ENCODE results near the gene FRRS1L. TPM values are rescaled to one million over a fixed set of nuclear protein-coding genes. Genes with fewer than 3 reads are reported as not detected.

FRRS1L gene
- total RNA-seq, 1 donor from 2014 or later, result 11.0 TPM

Other genes with a start within 250 kb of the FRRS1L start
- gene ELP1, start 233.1 kb downstream of the FRRS1L start, total RNA-seq, result 24.2 TPM
- 23.5 TPM for gene ABITRAM, start 232.8 kb downstream of the FRRS1L start, total RNA-seq
- gene CTNNAL1, start 153.8 kb downstream of the FRRS1L start, total RNA-seq, result 19.9 TPM
- gene TMEM245, start 47.3 kb downstream of the FRRS1L start, total RNA-seq, result 67.7 TPM
- 15.9 TPM for gene EPB41L4B, start 153.8 kb upstream of the FRRS1L start, total RNA-seq

Measured in ureter (tissue), 1 donor.